ENCODE data around the gene SMNDC1.
"Not testable (repeated sequence)": the region's sequence is repeated elsewhere in the genome, so short reads cannot be mapped to it uniquely, and the experiment has no call there.

Gene SMNDC1

GRCh38 chr10:110251392-110251791 lies 53.3 kb downstream of the SMNDC1 start:
- DNase-seq (ENCODE audit: low read depth in 2 of 2) = not testable (repeated sequence)

GRCh38 chr10:110249489-110249888 lies 55.2 kb downstream of the SMNDC1 start:
- DNase-seq (ENCODE audit: low read depth in 2 of 2) = not testable (repeated sequence)

- not testable (repeated sequence) for DNase-seq (ENCODE audit: low read depth in 2 of 2)
Observed at GRCh38 chr10:110247833-110248232, 56.9 kb downstream of the SMNDC1 start.

GRCh38 chr10:110244550-110244949 lies 60.2 kb downstream of the SMNDC1 start:
- DNase-seq (ENCODE audit: low read depth in 2 of 2) = no peak

- DNase-seq (ENCODE audit: low read depth in 2 of 2) = no peak
Observed at GRCh38 chr10:110242511-110242910, 62.2 kb downstream of the SMNDC1 start.

GRCh38 chr10:110241841-110242240 lies 62.9 kb downstream of the SMNDC1 start:
- DNase-seq (ENCODE audit: low read depth in 2 of 2) = no peak

GRCh38 chr10:110241407-110241806 lies 63.3 kb downstream of the SMNDC1 start:
- no peak for DNase-seq (ENCODE audit: low read depth in 2 of 2)
